RWPE2 (cell line): ENCODE data around the gene TRPM5.

ENCODE experiments used
- ATAC-seq: fragments of 200-7000 bp; cut with Tn5 transposase; 3 replicates; pipeline ENCODE4 v1.9.1; 2021; ENCODE audit warnings: low read depth
- DNase-seq: peaks from one replicate; pipeline ENCODE4 v3.0.0-alpha.2; 2020; ENCODE audit warnings: low spot score
- H3K27ac ChIP-seq: fragments of 450-650 bp; 2 replicates; pipeline ENCODE4 v1.5.1; 2017; ENCODE audit warnings: mild to moderate bottlenecking; ENCODE audit not compliant: poor library complexity, severe bottlenecking
- H3K27me3 ChIP-seq: fragments of 250-450 bp; sonication (Bioruptor Pico); 2 replicates; pipeline ENCODE4 v1.5.1; 2021; ENCODE audit warnings: mild to moderate bottlenecking, moderate library complexity; ENCODE audit not compliant: insufficient read depth, poor library complexity, severe bottlenecking
- H3K36me3 ChIP-seq: fragments of 250-450 bp; sonication (Bioruptor Pico); 2 replicates; pipeline ENCODE4 v1.5.1; 2020; ENCODE audit warnings: low read depth, mild to moderate bottlenecking, moderate library complexity
- H3K4me1 ChIP-seq: fragments of 250-450 bp; sonication (Bioruptor Pico); 2 replicates; pipeline ENCODE4 v1.5.1; 2021; ENCODE audit warnings: mild to moderate bottlenecking, moderate library complexity; ENCODE audit not compliant: insufficient read depth, poor library complexity, severe bottlenecking
- H3K4me3 ChIP-seq: fragments of 250-450 bp; sonication (Bioruptor Pico); 2 replicates; pipeline ENCODE4 v1.5.1; 2021; ENCODE audit warnings: mild to moderate bottlenecking, moderate library complexity; ENCODE audit not compliant: severe bottlenecking
- H3K9me3 ChIP-seq: fragments of 250-450 bp; sonication (Bioruptor Pico); 2 replicates; pipeline ENCODE4 v1.5.1; 2021; ENCODE audit warnings: mild to moderate bottlenecking, moderate library complexity; ENCODE audit not compliant: severe bottlenecking
- TF ChIP-seq, protein P1 (sequence below): fragments of 450-650 bp; IDR thresholded peaks from one replicate; pipeline ENCODE4 v1.5.1; 2017; ENCODE audit warnings: mild to moderate bottlenecking, moderate library complexity; ENCODE audit not compliant: poor library complexity, severe bottlenecking

Gene TRPM5

DNA sequence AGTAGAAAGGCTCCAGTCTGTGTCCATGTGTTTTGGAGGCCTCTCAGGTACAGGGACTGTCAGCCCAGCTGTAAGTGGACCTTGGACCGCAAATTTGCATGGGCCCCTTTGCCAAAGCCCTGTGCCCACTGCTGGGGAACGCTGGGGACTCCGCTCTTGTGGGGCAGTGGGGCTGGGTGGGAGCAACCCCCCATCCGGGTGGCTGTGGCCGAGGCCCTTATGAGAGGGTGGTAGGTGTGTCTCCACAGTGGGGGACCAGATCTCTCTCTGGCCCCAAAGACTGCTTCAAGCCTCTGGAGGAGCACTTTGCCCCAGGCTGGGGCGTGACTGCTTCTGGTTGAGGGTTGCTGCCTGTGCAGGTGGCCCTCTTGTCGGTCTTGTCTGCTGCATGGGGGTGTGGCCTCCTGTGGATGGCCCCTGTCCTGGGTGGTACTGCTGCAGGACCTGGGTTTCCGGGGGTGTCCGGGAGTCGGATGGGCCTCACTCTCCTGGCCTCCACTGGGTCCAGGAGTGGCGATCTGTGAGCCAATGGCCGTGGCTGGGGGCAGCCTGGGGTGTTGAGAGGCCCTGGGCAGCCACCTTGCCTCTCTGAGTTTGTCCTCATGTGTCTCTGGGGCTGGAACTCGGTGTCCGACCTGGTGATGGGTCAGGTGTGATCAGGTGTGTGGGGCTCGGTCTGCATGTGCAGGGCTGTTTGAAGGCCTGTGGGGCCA, 16.4 kb upstream of the TRPM5 start:
- no peaks in the 10 kb centered on the region for H3K36me3 ChIP-seq
- no peaks in the 10 kb centered on the region for H3K27me3 ChIP-seq
- TF ChIP-seq, protein P1, sequence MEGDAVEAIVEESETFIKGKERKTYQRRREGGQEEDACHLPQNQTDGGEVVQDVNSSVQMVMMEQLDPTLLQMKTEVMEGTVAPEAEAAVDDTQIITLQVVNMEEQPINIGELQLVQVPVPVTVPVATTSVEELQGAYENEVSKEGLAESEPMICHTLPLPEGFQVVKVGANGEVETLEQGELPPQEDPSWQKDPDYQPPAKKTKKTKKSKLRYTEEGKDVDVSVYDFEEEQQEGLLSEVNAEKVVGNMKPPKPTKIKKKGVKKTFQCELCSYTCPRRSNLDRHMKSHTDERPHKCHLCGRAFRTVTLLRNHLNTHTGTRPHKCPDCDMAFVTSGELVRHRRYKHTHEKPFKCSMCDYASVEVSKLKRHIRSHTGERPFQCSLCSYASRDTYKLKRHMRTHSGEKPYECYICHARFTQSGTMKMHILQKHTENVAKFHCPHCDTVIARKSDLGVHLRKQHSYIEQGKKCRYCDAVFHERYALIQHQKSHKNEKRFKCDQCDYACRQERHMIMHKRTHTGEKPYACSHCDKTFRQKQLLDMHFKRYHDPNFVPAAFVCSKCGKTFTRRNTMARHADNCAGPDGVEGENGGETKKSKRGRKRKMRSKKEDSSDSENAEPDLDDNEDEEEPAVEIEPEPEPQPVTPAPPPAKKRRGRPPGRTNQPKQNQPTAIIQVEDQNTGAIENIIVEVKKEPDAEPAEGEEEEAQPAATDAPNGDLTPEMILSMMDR, result no peak
- no peak overlapping the region for H3K27ac ChIP-seq
- no peaks in the 10 kb centered on the region for H3K9me3 ChIP-seq
- DNase-seq, result peak; percentile 61
- H3K4me1 ChIP-seq, result no peaks in the 10 kb centered on the region
- ATAC-seq, result no peak
- no peak overlapping the region for H3K4me3 ChIP-seq

DNA sequence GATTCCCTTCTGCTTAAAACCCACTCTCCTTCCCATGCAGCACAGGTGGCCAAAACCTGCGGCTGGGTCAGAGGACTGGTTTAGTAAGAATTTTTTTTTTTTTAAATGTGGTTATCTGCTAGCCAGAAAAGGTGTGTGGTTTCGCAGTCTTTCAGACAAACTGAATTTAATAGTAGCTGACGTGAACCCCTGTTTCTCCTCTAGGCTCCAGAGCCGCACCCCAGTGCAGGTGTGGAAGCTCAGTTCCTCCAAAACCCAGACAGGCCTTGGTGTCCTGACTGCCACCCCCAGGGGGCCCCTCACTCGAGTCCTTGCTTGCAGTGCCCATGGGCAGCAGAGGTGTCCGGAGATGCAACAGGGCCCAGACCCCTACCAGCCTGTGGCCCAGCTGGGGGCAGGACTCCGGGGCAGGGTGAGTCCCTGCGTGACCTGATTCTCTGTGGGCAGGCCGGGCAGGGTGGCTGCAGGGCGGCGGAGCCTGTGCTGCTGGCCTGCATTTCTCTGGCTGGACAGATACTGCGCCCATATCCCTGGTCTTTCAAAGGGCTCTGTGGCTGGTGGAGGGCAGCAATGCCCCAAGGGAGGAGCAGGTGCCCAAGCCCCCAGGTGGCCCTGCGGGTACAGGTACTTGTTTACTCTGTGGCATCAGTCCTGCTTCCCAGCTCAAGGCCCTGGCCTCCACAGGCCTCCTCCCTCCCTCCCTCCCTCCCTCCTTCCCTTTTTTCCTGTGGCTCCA, 15.7 kb upstream of the TRPM5 start:
- no peaks in the 10 kb centered on the region for H3K27me3 ChIP-seq
- ATAC-seq (no peak), DNase-seq (peak; percentile 56)
- no peak overlapping the region for H3K4me3 ChIP-seq
- H3K27ac ChIP-seq, result no peak overlapping the region
- no peaks in the 10 kb centered on the region for H3K36me3 ChIP-seq
- H3K4me1 ChIP-seq, result no peaks in the 10 kb centered on the region
- H3K9me3 ChIP-seq, result no peaks in the 10 kb centered on the region
- TF ChIP-seq, protein P1, result no peak

DNA sequence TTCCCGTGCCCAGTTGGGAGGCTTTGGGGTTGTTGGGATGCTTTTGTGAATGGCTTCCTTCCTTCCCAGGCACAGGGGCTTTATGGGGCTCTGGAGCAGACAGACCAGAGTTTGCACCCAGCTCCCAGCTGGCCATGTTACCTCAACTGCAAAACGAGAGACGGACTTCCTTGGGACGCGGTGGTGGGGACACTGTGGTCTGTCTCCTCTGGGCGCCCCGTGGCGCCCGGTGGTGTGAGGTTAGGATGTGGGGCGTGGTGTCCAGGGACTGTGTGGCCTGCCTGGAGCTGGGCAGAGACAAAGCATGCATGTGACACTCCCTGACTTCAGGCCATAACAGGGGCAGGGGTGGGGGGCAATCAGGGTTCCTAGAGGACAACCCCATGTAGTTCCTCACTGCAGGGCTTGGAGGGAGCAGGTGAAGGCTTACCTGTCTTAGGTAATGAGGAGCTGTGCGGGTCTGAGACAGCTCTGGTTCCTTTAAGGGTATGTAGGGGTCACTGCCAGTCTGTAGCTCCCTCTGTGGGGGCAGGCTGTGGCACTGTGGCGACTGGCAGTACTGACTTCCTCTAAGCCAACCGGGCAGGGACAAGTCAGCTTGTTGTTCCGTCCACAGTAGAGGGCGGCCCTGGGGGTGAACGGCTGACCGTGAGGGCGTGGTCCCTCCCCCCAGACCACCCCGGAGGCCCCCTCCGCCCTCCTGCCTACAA, 14.9 kb upstream of the TRPM5 start:
- DNase-seq (peak; percentile 44), ATAC-seq (no peak)
- no peak overlapping the region for H3K27ac ChIP-seq
- H3K4me3 ChIP-seq, result no peak overlapping the region
- H3K36me3 ChIP-seq, result no peaks in the 10 kb centered on the region
- H3K9me3 ChIP-seq, result no peaks in the 10 kb centered on the region
- TF ChIP-seq, protein P1, result no peak
- H3K27me3 ChIP-seq, result no peaks in the 10 kb centered on the region
- no peaks in the 10 kb centered on the region for H3K4me1 ChIP-seq

DNA sequence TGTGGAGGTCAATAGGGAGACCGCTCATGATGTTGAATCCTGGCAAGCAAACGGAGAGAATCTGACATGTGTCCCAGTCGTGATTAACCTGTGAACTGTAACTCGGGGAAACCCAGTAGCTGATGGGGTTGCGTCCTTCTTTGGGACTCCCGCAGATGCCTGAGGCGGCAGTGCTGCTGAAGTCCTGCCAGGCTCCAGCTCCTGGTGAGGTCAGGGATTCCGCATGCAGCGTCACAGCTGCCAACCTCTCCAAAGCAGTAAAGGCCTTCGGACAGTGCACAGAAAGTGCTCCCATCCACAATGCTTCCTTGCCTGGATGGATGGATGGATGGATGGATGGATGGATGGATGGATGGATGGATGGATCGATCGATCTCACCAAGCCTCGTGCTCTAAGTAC, 14.0 kb upstream of the TRPM5 start:
- TF ChIP-seq, protein P1, result no peak

More for the DNA sequence above, 14.0 kb upstream of the TRPM5 start:
- Histone ChIP-seq H3K4me1 (no peaks in the 10 kb centered on the region), H3K27ac (no peak overlapping the region), H3K9me3 (no peaks in the 10 kb centered on the region), H3K36me3 (no peaks in the 10 kb centered on the region), H3K27me3 (no peaks in the 10 kb centered on the region), H3K4me3 (no peak overlapping the region)
- DNase-seq (no peak), ATAC-seq (no peak)
